Glutamatergic neuron (in vitro differentiated cells): ENCODE results near the gene SLC25A22. TPM values are rescaled to one million over a fixed set of nuclear protein-coding genes. Genes with fewer than 3 reads are reported as not detected.

ENCODE experiments used
- DNase-seq: peaks from one replicate; pipeline ENCODE4 v3.0.0; 2022
- H3K27ac Mint-ChIP-seq: one replicate; pipeline ENCODE4 v1.8.0; 2020; ENCODE audit warnings: mild to moderate bottlenecking, mixed read lengths, inconsistent platforms; ENCODE audit not compliant: unreplicated experiment
- H3K27me3 Mint-ChIP-seq: one replicate; pipeline ENCODE4 v1.8.0; 2020; ENCODE audit warnings: mild to moderate bottlenecking, moderate library complexity, mixed read lengths, inconsistent platforms; ENCODE audit not compliant: unreplicated experiment
- H3K36me3 Mint-ChIP-seq: one replicate; pipeline ENCODE4 v1.8.0; 2020; ENCODE audit warnings: mild to moderate bottlenecking, mixed read lengths, inconsistent platforms; ENCODE audit not compliant: unreplicated experiment
- H3K4me1 Mint-ChIP-seq: one replicate; pipeline ENCODE4 v1.8.0; 2020; ENCODE audit warnings: mild to moderate bottlenecking, low read depth, mixed read lengths, inconsistent platforms; ENCODE audit not compliant: unreplicated experiment
- H3K4me3 Mint-ChIP-seq: one replicate; pipeline ENCODE4 v1.8.0; 2020; ENCODE audit warnings: mild to moderate bottlenecking, mixed read lengths, inconsistent platforms; ENCODE audit not compliant: unreplicated experiment
- H3K9me3 Mint-ChIP-seq: one replicate; pipeline ENCODE4 v1.8.0; 2020; ENCODE audit warnings: mild to moderate bottlenecking, moderate library complexity, mixed read lengths, inconsistent platforms; ENCODE audit not compliant: unreplicated experiment
- total RNA-seq: library from RNA; stranded (reverse); fragmentation: NEBNext Ultra II Directional; extraction: Animal tissue kit (Norgen Biotek cat#: 25700); gene quantifications from one replicate; pipeline ENCODE4 v1.2.1, GENCODE V29; 2021; ENCODE audit not compliant: unreplicated experiment
- TF ChIP-seq, protein P1 (sequence below): fragments of 200-600 bp; sonication (generic); IDR thresholded peaks from one replicate; pipeline ENCODE4 v1.5.0; 2021; ENCODE audit not compliant: partially characterized antibody, unreplicated experiment

SLC25A22 gene
- total RNA-seq, 1 donor from 2014 or later = 93.9 TPM

DNA sequence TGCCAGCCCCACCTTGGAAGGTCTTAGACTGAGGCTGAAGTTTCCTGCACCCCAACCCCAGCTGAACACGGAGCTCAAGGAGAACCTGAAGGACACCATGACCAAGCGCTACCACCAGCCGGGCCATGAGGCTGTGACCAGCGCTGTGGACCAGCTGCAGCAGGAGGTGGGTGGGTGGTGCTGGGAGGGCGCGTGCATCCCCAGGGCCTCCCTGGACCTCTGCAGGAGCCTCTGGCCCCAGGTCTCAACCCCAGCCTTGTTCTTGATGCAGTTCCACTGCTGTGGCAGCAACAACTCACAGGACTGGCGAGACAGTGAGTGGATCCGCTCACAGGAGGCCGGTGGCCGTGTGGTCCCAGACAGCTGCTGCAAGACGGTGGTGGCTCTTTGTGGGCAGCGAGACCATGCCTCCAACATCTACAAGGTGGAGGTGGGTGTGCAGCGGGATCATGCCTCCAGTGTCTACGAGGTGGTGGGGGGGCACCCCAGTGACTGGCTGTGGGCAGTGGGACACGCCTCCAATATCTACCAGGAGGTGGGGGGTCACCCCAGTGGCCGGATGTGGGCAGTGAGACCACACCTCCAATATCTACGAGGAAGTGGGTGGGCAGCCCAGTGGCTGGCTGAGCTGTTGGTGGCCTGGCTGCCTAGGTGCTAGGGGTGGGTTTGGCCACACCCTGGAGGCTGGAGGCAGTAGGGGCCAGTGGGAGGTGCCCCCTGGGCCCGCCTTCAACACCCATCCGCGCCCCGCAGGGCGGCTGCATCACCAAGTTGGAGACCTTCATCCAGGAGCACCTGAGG lies 39.3 kb upstream of the SLC25A22 start:
- DNase-seq = no peak
- H3K4me1 Mint-ChIP-seq = peaks cover 18% of the 10 kb centered on the region
- H3K9me3 Mint-ChIP-seq = peaks cover 26% of the 10 kb centered on the region
- peak overlapping the region; percentile 97 for H3K27ac Mint-ChIP-seq
- peak overlapping the region; percentile 7 for H3K4me3 Mint-ChIP-seq
- no peaks in the 10 kb centered on the region for H3K36me3 Mint-ChIP-seq
- peaks cover 23% of the 10 kb centered on the region for H3K27me3 Mint-ChIP-seq
- TF ChIP-seq, protein P1, sequence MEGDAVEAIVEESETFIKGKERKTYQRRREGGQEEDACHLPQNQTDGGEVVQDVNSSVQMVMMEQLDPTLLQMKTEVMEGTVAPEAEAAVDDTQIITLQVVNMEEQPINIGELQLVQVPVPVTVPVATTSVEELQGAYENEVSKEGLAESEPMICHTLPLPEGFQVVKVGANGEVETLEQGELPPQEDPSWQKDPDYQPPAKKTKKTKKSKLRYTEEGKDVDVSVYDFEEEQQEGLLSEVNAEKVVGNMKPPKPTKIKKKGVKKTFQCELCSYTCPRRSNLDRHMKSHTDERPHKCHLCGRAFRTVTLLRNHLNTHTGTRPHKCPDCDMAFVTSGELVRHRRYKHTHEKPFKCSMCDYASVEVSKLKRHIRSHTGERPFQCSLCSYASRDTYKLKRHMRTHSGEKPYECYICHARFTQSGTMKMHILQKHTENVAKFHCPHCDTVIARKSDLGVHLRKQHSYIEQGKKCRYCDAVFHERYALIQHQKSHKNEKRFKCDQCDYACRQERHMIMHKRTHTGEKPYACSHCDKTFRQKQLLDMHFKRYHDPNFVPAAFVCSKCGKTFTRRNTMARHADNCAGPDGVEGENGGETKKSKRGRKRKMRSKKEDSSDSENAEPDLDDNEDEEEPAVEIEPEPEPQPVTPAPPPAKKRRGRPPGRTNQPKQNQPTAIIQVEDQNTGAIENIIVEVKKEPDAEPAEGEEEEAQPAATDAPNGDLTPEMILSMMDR = no peak

- Mint-ChIP-seq H3K4me1 (peaks cover 20% of the 10 kb centered on the region), H3K9me3 (peaks cover 28% of the 10 kb centered on the region), H3K27ac (no peak overlapping the region), H3K4me3 (no peak overlapping the region), H3K27me3 (peaks cover 24% of the 10 kb centered on the region), H3K36me3 (no peaks in the 10 kb centered on the region)
- DNase-seq = no peak
- TF ChIP-seq, protein P1 = no peak
Observed at GRCh38 chr11:836700-837099, 38.6 kb upstream of the SLC25A22 start.

DNA sequence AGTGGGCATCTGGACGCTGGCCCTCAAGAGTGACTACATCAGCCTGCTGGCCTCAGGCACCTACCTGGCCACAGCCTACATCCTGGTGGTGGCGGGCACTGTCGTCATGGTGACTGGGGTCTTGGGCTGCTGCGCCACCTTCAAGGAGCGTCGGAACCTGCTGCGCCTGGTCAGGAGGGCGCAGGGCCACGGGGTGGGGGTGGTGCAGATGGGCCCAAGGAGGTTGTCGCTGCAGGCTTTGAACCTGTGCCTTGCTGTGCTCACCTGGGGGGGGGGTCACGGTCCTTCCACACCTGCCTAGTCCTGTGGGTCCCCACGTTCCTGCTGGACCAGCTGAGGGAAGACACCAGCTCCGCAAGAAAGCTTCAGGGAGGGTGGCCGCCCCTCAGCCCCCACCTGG lies 38.2 kb upstream of the SLC25A22 start:
- Mint-ChIP-seq H3K36me3 (no peaks in the 10 kb centered on the region), H3K4me3 (no peak overlapping the region), H3K9me3 (peaks cover 28% of the 10 kb centered on the region), H3K4me1 (peaks cover 20% of the 10 kb centered on the region), H3K27ac (no peak overlapping the region), H3K27me3 (peaks cover 26% of the 10 kb centered on the region)
- TF ChIP-seq, protein P1 = no peak
- no peak for DNase-seq

- DNase-seq = peak; percentile 22
- peak overlapping the region; percentile 92 for H3K27ac Mint-ChIP-seq
- TF ChIP-seq, protein P1 = no peak
- peak overlapping the region; percentile 92 for H3K4me3 Mint-ChIP-seq
- peaks cover 14% of the 10 kb centered on the region for H3K9me3 Mint-ChIP-seq
- no peaks in the 10 kb centered on the region for H3K36me3 Mint-ChIP-seq
- H3K4me1 Mint-ChIP-seq = peaks cover 10% of the 10 kb centered on the region
- peaks cover 21% of the 10 kb centered on the region for H3K27me3 Mint-ChIP-seq
Observed at GRCh38 chr11:834371-835316, 36.6 kb upstream of the SLC25A22 start.
